Activated CD4-positive, alpha-beta T cell treated with anti-CD3 and anti-CD28 coated beads for 36 hours (primary cell): Measurements from ENCODE around the gene TOMT. TPM values are rescaled to one million over a fixed set of nuclear protein-coding genes. Genes with fewer than 3 reads are reported as not detected.
A peak's percentile ranks its signal among the peaks of the same experiment; 100 is the strongest.

Source experiments
- ATAC-seq: fragments of 200-7000 bp; cut with Tn5 transposase; one replicate; pipeline ENCODE4 v1.10.0; 2021; ENCODE audit warnings: mild to moderate bottlenecking, moderate library complexity
- CTCF ChIA-PET: fragments of 350-600 bp; sonication (Branson Sonifier 250); formaldehyde crosslinking; loops from one replicate; lab custom pipeline; 2021; ENCODE audit warnings: antibody characterized with exemption; lab: Charles Lee
- POLR2A ChIA-PET: fragments of 350-600 bp; sonication (Branson Sonifier 250); formaldehyde crosslinking; loops from one replicate; lab custom pipeline; 2021; ENCODE audit warnings: antibody characterized with exemption, inconsistent platforms; lab: Charles Lee
- DNase-seq: peaks from one replicate; pipeline ENCODE4 v3.0.0-alpha.2; 2020
- H3K27ac Mint-ChIP-seq: one replicate; pipeline ENCODE4 v1.8.0; 2021; ENCODE audit warnings: mixed read lengths
- H3K27me3 Mint-ChIP-seq: one replicate; pipeline ENCODE4 v1.8.0; 2021; ENCODE audit warnings: mixed read lengths
- H3K36me3 Mint-ChIP-seq: one replicate; pipeline ENCODE4 v1.8.0; 2021; ENCODE audit warnings: low read depth, mixed read lengths
- H3K4me1 Mint-ChIP-seq: one replicate; pipeline ENCODE4 v1.8.0; 2021; ENCODE audit warnings: mixed read lengths
- H3K4me3 Mint-ChIP-seq: one replicate; pipeline ENCODE4 v1.8.0; 2021; ENCODE audit warnings: mild to moderate bottlenecking, moderate library complexity, mixed read lengths
- H3K9me3 Mint-ChIP-seq: one replicate; pipeline ENCODE4 v1.8.0; 2021; ENCODE audit warnings: low read depth, mixed read lengths
- intact Hi-C, 2 experiments: fragments of 100-400 bp; cut with DNase I in 1 of 2; cut with micrococcal nuclease in 1 of 2; formaldehyde crosslinking; loops; one replicate each; pipeline versions ENCODE4 v1.14.2 to v1.15.1; 2022 to 2024; cut with DNase I, micrococcal nuclease
- total RNA-seq, 2 experiments: library from RNA; stranded (reverse); gene quantifications; one replicate each; pipeline ENCODE4 v1.2.3, GENCODE V29; 2021

Gene TOMT
- total RNA-seq, 2 experiments from 2014 or later, result not detected

DNA sequence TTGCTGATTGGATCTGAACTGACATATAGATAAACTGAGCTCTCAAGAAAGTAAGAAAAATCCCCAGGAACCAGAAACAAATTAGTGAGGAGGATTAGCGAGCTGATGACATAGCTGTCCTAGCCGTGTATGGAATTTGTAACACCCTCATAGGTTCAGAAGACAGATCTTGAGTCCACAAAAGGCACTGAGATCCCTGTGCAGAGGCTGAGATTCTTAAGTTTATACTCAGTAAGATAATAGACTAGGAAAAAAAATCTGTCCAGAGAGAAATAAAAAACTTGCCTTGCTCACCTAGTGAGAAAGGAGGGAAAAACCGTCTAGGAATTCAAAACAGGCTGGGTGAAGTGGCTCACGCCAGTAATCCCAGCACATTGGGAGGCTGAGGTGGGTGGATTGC lies 30.0 kb upstream of the TOMT start:
- no peaks in the 10 kb centered on the region for H3K9me3 Mint-ChIP-seq
- no peaks in the 10 kb centered on the region for H3K27me3 Mint-ChIP-seq
- no peak overlapping the region for H3K27ac Mint-ChIP-seq
- no peak overlapping the region for H3K4me3 Mint-ChIP-seq
- ChIA-PET POLR2A (no interaction called here), CTCF (interaction anchor here (0.7 to 1.8 kb wide), 4 partner anchors 15 to 50 kb away, joined by 3 to 4 read pairs (median 4); no protein-coding TSS in a partner anchor)
- DNase-seq (no peak), ATAC-seq (no peak)
- peaks cover 39% of the 10 kb centered on the region for H3K4me1 Mint-ChIP-seq
- intact Hi-C loops, result no loop called here
- peaks cover 14% of the 10 kb centered on the region for H3K36me3 Mint-ChIP-seq

DNA sequence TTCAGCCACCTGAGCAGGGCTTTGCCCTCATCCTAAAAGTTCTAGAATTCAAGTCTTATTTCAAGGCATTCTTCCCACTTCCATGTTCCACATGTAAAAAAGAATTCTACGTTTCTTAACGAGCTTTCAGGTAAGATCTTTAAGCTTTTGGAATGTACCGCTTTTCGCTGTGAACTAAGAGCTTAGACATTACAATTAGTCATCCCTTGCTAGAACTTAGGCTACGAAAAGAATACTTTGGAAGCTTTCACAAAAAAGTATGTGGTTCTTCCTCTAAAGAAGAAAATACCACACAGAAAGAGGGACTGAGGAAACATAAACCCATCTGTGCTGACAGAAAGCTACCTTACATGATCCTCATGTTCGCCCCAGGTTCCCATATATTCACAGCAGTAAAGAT lies 27.2 kb upstream of the TOMT start:
- no peaks in the 10 kb centered on the region for H3K9me3 Mint-ChIP-seq
- H3K4me1 Mint-ChIP-seq, result peaks cover 37% of the 10 kb centered on the region
- H3K27me3 Mint-ChIP-seq, result no peaks in the 10 kb centered on the region
- peak overlapping the region; percentile 91 for H3K4me3 Mint-ChIP-seq
- no peak for ATAC-seq
- ChIA-PET POLR2A (interaction anchor here (1.2 to 1.4 kb wide), 4 partner anchors 23 to 40 kb away, joined by 3 to 7 read pairs (median 4); no protein-coding TSS in a partner anchor), CTCF (interaction anchor here (1.0 to 2.5 kb wide), 7 partner anchors 12 to 53 kb away, joined by 3 to 12 read pairs (median 5); no protein-coding TSS in a partner anchor)
- H3K36me3 Mint-ChIP-seq, result peaks cover 12% of the 10 kb centered on the region
- no peak for DNase-seq
- peak overlapping the region; percentile 10 for H3K27ac Mint-ChIP-seq
- intact Hi-C loops, result no loop called here

DNA sequence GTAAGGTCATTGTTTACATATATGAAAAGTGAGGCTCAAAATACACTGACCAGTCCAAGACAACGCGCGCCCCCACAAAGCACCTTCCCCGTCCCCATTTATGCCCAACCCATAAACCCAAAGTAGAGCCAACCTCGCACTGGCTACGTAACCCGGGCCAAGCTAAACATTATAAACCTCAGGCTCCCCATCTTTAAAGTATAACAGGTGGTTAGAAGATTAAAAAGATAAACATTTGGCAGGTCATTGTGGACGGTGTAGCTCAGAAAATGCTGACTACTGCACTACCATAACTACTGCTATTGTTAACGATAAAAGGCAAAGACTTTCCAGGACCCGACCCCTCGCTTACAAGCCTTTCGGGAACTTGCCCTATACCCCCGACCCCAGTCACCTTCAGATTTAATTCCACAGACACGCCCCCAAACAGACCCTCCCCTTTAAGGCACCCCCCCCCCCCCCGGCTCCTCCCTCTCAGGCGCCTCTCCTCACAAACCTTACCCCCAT lies 25.9 kb upstream of the TOMT start:
- ChIA-PET CTCF (interaction anchor here (1.2 to 2.5 kb wide), 5 partner anchors 11 to 54 kb away, joined by 3 to 12 read pairs (median 5); no protein-coding TSS in a partner anchor), POLR2A (interaction anchor here (0.9 kb wide), 1 partner anchor 32 kb away, joined by 8 read pairs; the partner anchor contains the start of gene ANAPC15)
- Mint-ChIP-seq H3K9me3 (no peaks in the 10 kb centered on the region), H3K36me3 (peaks cover 11% of the 10 kb centered on the region), H3K4me3 (peak overlapping the region; percentile 91), H3K27me3 (no peaks in the 10 kb centered on the region), H3K4me1 (peaks cover 37% of the 10 kb centered on the region), H3K27ac (peak overlapping the region; percentile 94)
- no peak for ATAC-seq
- intact Hi-C loops, result loop anchor here (1.0 to 2.0 kb wide), 13 partner anchors 23 to 1699 kb away; partner anchors contain the start of genes ANAPC15 (in 2 of the 2), CLPB (in 2 of the 2), LAMTOR1 (in 2 of the 2) and ATG16L2 (in 1 of the 2)
- DNase-seq, result peak; percentile 20

DNA sequence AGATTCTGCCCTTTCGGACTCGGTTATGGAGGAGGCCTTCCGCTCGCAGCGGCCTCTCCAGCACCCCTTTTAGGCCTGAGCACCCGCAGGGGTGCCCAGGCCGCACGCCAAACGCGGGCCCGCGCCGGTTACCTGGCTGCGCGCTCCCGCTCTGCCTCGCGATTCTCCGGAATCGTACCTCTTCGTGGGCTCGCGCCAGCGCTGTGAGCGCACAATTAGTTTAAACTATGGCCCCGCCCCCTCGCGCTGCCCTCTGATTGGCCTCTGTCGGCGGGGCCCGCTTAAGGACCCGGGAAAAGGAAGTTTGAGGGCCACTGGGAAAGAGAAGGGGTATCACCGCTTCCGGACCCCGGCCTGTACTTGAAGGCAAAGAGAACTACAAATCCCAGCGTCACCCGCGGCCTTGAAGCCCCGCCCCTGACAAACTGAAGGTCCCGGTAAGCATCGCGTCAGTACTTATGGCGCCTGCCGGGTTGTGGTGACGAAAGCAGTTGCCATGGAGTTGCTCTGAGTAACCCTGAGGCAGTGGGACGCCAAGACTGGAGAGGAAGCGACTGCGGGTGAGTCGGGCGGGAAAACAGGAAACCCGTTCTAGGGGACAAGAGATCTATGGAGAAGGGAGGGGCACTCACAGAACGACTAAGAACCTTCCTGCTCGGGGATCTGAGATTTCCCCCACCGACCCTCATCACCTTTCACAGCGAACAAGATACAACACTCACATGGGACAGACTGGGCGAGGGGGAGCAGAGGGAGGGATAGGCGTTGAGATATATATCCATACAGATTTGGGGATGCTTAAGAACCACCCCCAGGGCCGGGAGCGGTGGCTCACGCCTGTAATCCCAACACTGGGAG lies 25.2 kb upstream of the TOMT start, which contains the start of the genes LRRC51 and NUMA1:
Gene LRRC51 (plus strand): TSS at position 525 of the 858 bp plus-strand sequence. CDS start 8,234 bp downstream, outside the sequence.
Gene NUMA1 (minus strand): TSS at position 217 of the 858 bp plus-strand sequence. CDS start 44,599 bp downstream, outside the sequence.
- ATAC-seq (peak; percentile 96), DNase-seq (peak; percentile 100)
- CTCF ChIA-PET, result interaction anchor here (1.2 to 2.0 kb wide), 3 partner anchors 17 to 28 kb away, joined by 3 to 10 read pairs (median 5); partner anchors contain the start of gene TOMT
- Mint-ChIP-seq H3K36me3 (peaks cover 10% of the 10 kb centered on the region), H3K9me3 (no peaks in the 10 kb centered on the region), H3K4me3 (peak within 1 kb of the TSS; percentile 91), H3K27me3 (no peaks in the 10 kb centered on the region), H3K27ac (peak within 1 kb of the TSS; percentile 94), H3K4me1 (peaks cover 37% of the 10 kb centered on the region)
- POLR2A ChIA-PET, result interaction anchor here (0.6 to 0.9 kb wide), 2 partner anchors 32 to 152 kb away, joined by 4 to 8 read pairs; partner anchors contain the start of genes ANAPC15 and XNDC1N
- intact Hi-C loops, result loop anchor here (1.0 to 2.0 kb wide), 13 partner anchors 23 to 1699 kb away; partner anchors contain the start of genes ANAPC15 (in 2 of the 2), CLPB (in 2 of the 2), LAMTOR1 (in 2 of the 2) and ATG16L2 (in 1 of the 2)

DNA sequence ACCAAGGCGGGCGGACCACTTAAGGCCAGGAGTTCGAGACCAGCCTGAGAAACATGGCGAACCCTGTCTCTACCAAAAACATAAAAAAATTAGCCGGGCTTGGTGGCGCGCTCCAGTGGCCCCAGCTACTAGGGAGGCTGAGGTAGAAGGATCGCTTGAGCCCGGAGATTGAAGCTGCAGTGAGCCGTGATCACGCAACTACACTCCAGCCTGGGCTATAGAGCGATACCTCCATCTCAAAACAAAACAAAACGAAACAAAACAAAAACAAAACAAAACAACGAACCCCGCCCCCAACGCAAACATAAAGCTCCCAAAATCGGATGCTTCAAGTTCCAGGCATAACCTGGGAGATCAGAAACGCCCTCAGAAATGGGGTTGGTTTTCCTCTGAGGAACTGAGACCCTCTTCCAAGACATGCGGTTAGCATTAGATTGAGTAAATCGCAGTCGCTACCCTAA lies 24.5 kb upstream of the TOMT start:
- Mint-ChIP-seq H3K9me3 (no peaks in the 10 kb centered on the region), H3K4me3 (peak overlapping the region; percentile 91), H3K27me3 (no peaks in the 10 kb centered on the region), H3K36me3 (peaks cover 7% of the 10 kb centered on the region), H3K4me1 (peaks cover 37% of the 10 kb centered on the region), H3K27ac (peak overlapping the region; percentile 94)
- DNase-seq, result no peak
- ChIA-PET CTCF (interaction anchor here (0.9 to 2.0 kb wide), 6 partner anchors 9 to 55 kb away, joined by 5 to 12 read pairs (median 6); partner anchors contain the start of gene TOMT), POLR2A (interaction anchor here (0.6 to 1.5 kb wide), 4 partner anchors 22 to 153 kb away, joined by 3 to 4 read pairs (median 4); partner anchors contain the start of genes ANAPC15 and XNDC1N)
- no peak for ATAC-seq
- intact Hi-C loops, result loop anchor here (2.0 kb wide), 3 partner anchors 40 to 1518 kb away; partner anchors contain the start of gene FAM168A (in 1 of the 2)

DNA sequence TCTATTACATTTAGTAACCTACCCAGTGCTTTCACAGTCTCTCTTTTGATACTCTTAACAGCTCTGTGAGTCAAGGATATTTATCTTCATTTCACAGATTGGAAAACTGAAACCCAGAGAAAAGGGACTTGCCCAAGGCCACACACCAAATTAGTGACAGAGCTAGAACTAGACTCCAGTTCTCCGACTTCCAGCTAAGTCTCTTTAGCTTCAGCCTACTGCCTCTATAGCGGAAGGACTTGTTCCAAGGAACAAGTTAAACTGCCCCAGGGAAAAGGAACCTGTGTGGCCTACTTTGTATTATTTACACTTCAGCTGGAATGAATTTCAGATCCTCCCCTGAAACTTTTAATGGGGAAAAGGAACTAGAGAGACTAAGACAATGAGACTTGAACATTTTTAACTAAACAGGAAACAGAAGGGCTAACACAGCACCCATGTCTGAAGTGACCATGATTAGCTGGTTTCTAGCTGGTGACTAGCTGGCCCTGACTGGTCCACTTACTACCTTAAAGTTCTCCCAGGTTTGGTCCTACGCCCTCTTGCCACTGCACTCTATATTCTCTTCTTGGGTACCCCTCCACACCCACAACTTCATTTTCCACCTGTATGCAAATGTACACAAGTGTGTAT lies 23.8 kb upstream of the TOMT start:
- ChIA-PET CTCF (interaction anchor here (0.6 to 2.0 kb wide), 7 partner anchors 9 to 209 kb away, joined by 3 to 12 read pairs (median 6); partner anchors contain the start of gene TOMT), POLR2A (interaction anchor here (0.6 to 1.5 kb wide), 3 partner anchors 23 to 50 kb away, joined by 3 to 4 read pairs (median 4); partner anchors contain the start of gene ANAPC15)
- peaks cover 36% of the 10 kb centered on the region for H3K4me1 Mint-ChIP-seq
- no peak for DNase-seq
- H3K27ac Mint-ChIP-seq, result peak overlapping the region; percentile 94
- peaks cover 6% of the 10 kb centered on the region for H3K36me3 Mint-ChIP-seq
- intact Hi-C loops, result loop anchor here (2.0 kb wide), 3 partner anchors 41 to 1517 kb away; partner anchors contain the start of gene FAM168A (in 1 of the 2)
- no peaks in the 10 kb centered on the region for H3K9me3 Mint-ChIP-seq
- no peak for ATAC-seq
- no peaks in the 10 kb centered on the region for H3K27me3 Mint-ChIP-seq
- H3K4me3 Mint-ChIP-seq, result peak overlapping the region; percentile 91

GRCh38 chr11:72083414-72083813 lies 22.3 kb upstream of the TOMT start:
- ChIA-PET POLR2A (no interaction called here), CTCF (interaction anchor here (5.4 kb wide), 1 partner anchor 58 kb away, joined by 40 read pairs; no protein-coding TSS in a partner anchor)
- Mint-ChIP-seq H3K9me3 (no peaks in the 10 kb centered on the region), H3K4me3 (no peak overlapping the region), H3K27me3 (no peaks in the 10 kb centered on the region), H3K36me3 (peaks cover 8% of the 10 kb centered on the region), H3K4me1 (peaks cover 30% of the 10 kb centered on the region), H3K27ac (no peak overlapping the region)
- intact Hi-C loops, result no loop called here
- DNase-seq (no peak), ATAC-seq (no peak)

DNA sequence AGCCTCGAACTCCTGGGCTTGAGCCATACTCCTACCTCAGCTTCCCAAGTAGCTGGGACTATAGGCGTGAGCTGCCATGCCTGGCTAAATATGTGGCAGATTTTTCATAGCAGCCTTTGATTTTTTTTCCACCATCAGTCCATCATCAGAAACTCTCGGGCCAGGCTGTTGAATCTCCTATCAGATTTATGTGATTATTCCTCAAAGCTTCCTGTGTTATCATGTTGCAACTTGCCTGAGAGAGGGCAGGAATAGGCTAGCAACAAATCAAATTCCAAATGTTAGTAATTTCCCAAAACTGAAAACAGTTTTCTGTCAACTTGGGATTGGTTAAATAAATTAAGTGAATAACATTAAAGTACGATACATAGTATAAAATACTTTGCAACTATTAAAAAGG lies 21.6 kb upstream of the TOMT start:
- no peak for DNase-seq
- POLR2A ChIA-PET, result no interaction called here
- no peak for ATAC-seq
- Mint-ChIP-seq H3K27me3 (no peaks in the 10 kb centered on the region), H3K9me3 (no peaks in the 10 kb centered on the region), H3K4me3 (no peak overlapping the region), H3K4me1 (peaks cover 26% of the 10 kb centered on the region), H3K36me3 (peaks cover 8% of the 10 kb centered on the region), H3K27ac (no peak overlapping the region)
- intact Hi-C loops, result no loop called here
- CTCF ChIA-PET, result interaction anchor here (5.4 kb wide), 1 partner anchor 59 kb away, joined by 40 read pairs; no protein-coding TSS in a partner anchor

GRCh38 chr11:72084965-72085364 lies 20.8 kb upstream of the TOMT start:
- POLR2A ChIA-PET, result interaction anchor here (0.6 to 0.9 kb wide), 2 partner anchors 47 to 143 kb away, joined by 3 to 6 read pairs; no protein-coding TSS in a partner anchor
- intact Hi-C loops, result no loop called here
- no peak overlapping the region for H3K4me3 Mint-ChIP-seq

More at GRCh38 chr11:72084965-72085364, 20.8 kb upstream of the TOMT start:
- no peak for ATAC-seq
- CTCF ChIA-PET, result interaction anchor here (0.6 to 5.4 kb wide), 7 partner anchors 9 to 567 kb away, joined by 3 to 40 read pairs (median 4); no protein-coding TSS in a partner anchor
- Mint-ChIP-seq H3K36me3 (peaks cover 8% of the 10 kb centered on the region), H3K27ac (no peak overlapping the region), H3K27me3 (no peaks in the 10 kb centered on the region), H3K9me3 (no peaks in the 10 kb centered on the region), H3K4me1 (peaks cover 26% of the 10 kb centered on the region)
- no peak for DNase-seq
